Astrocyte (in vitro differentiated cells and primary cell): ENCODE data around the gene CCDC38. TPM values are rescaled to one million over a fixed set of nuclear protein-coding genes. Genes with fewer than 3 reads are reported as not detected.
"Not testable (repeated sequence)": the region's sequence is repeated elsewhere in the genome, so short reads cannot be mapped to it uniquely, and the experiment has no call there.

Source experiments
- DNase-seq: peaks from one replicate; pipeline ENCODE4 v3.0.0-alpha.2; 2010; ENCODE audit warnings: low read depth
- FAIRE-seq: peaks from 2 replicates; lab custom pipeline; 2011; peaks lifted over from hg19 to GRCh38; lab: Jason Lieb, UNC
- H2AFZ ChIP-seq: 2 replicates; pipeline ENCODE4 v1.6.0; 2012; ENCODE audit warnings: low read depth, low read length, inconsistent platforms
- H3K27ac ChIP-seq: 2 replicates; pipeline ENCODE4 v1.5.1; 2011; ENCODE audit warnings: low read depth, low read length, inconsistent platforms
- H3K27me3 ChIP-seq: 2 replicates; pipeline ENCODE4 v1.6.0; 2011; ENCODE audit warnings: low read length, inconsistent platforms; ENCODE audit not compliant: insufficient read depth
- H3K36me3 ChIP-seq: 2 replicates; pipeline ENCODE4 v1.5.1; 2011; ENCODE audit warnings: low read length, inconsistent platforms; ENCODE audit not compliant: insufficient read depth
- H3K4me1 ChIP-seq: 2 replicates; pipeline ENCODE4 v1.5.1; 2011; ENCODE audit warnings: low read length, inconsistent platforms; ENCODE audit not compliant: insufficient read depth
- H3K4me2 ChIP-seq: 2 replicates; pipeline ENCODE4 v1.6.0; 2012; ENCODE audit warnings: low read length, inconsistent platforms
- H3K4me3 ChIP-seq: 2 replicates; pipeline ENCODE4 v1.5.1; 2011; ENCODE audit warnings: low read depth, mild to moderate bottlenecking, low read length, inconsistent platforms; ENCODE audit not compliant: insufficient read depth
- H3K79me2 ChIP-seq: 2 replicates; pipeline ENCODE4 v1.6.0; 2012; ENCODE audit warnings: mild to moderate bottlenecking, low read length, inconsistent platforms; ENCODE audit not compliant: insufficient read depth
- H3K9ac ChIP-seq: 2 replicates; pipeline ENCODE4 v1.6.0; 2012; ENCODE audit warnings: mild to moderate bottlenecking, low read length, inconsistent platforms
- H3K9me3 ChIP-seq: 2 replicates; pipeline ENCODE4 v1.5.1; 2012; ENCODE audit warnings: low read depth, mild to moderate bottlenecking, low read length, inconsistent platforms; ENCODE audit not compliant: insufficient read depth
- H4K20me1 ChIP-seq: 2 replicates; pipeline ENCODE4 v1.6.0; 2012; ENCODE audit warnings: low read length, inconsistent platforms; ENCODE audit not compliant: insufficient read depth
- H3K27ac Mint-ChIP-seq: one replicate; pipeline ENCODE4 v1.8.0; 2021; ENCODE audit warnings: mild to moderate bottlenecking, mixed read lengths; ENCODE audit not compliant: unreplicated experiment
- H3K27me3 Mint-ChIP-seq: one replicate; pipeline ENCODE4 v1.8.0; 2021; ENCODE audit warnings: low read depth, mixed read lengths; ENCODE audit not compliant: unreplicated experiment
- H3K36me3 Mint-ChIP-seq: one replicate; pipeline ENCODE4 v1.8.0; 2021; ENCODE audit warnings: low read depth, mixed read lengths; ENCODE audit not compliant: unreplicated experiment
- H3K4me1 Mint-ChIP-seq: one replicate; pipeline ENCODE4 v1.8.0; 2021; ENCODE audit warnings: low read depth, mixed read lengths; ENCODE audit not compliant: unreplicated experiment
- H3K4me3 Mint-ChIP-seq: one replicate; pipeline ENCODE4 v1.8.0; 2021; ENCODE audit warnings: mild to moderate bottlenecking, moderate library complexity, mixed read lengths; ENCODE audit not compliant: unreplicated experiment
- H3K9me3 Mint-ChIP-seq: one replicate; pipeline ENCODE4 v1.8.0; 2021; ENCODE audit warnings: mild to moderate bottlenecking, mixed read lengths; ENCODE audit not compliant: unreplicated experiment
- EZH2 ChIP-seq: IDR thresholded peaks from 2 replicates; pipeline ENCODE4 v1.6.1; 2012; ENCODE audit warnings: mild to moderate bottlenecking, low read length, inconsistent platforms; ENCODE audit not compliant: insufficient read depth
- total RNA-seq: library from RNA; stranded (reverse); gene quantifications from 2 replicates; pipeline ENCODE4 v1.2.1, GENCODE V29; 2021
- TF ChIP-seq, protein P1 (sequence below): IDR thresholded peaks from 2 replicates; pipeline ENCODE4 v1.5.1; 2011; ENCODE audit warnings: low read depth, mild to moderate bottlenecking, inconsistent platforms, low read length, moderate library complexity; ENCODE audit not compliant: insufficient read depth

The CCDC38 gene
- total RNA-seq, 1 donor from 2014 or later: 0.07 TPM

DNA sequence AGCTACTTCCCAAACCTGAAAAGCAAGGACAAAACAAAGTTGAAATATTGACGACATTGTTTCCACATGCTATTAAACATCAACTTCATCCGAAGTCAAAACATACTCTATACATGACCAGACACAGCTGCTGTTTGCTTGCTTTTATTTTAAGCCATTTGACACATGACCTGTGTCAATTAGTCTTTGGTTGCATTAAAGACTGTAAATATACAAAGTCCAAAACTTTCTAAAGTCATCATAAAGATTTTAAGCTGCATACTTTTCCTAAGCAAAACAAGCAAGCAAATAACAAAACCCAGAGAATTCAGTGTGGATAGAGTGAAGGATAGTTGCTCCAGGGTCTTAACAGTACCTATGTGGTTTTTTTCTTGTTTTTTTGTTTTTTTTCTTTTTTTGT, 31.9 kb upstream of the CCDC38 start:
- TF ChIP-seq, protein P1, sequence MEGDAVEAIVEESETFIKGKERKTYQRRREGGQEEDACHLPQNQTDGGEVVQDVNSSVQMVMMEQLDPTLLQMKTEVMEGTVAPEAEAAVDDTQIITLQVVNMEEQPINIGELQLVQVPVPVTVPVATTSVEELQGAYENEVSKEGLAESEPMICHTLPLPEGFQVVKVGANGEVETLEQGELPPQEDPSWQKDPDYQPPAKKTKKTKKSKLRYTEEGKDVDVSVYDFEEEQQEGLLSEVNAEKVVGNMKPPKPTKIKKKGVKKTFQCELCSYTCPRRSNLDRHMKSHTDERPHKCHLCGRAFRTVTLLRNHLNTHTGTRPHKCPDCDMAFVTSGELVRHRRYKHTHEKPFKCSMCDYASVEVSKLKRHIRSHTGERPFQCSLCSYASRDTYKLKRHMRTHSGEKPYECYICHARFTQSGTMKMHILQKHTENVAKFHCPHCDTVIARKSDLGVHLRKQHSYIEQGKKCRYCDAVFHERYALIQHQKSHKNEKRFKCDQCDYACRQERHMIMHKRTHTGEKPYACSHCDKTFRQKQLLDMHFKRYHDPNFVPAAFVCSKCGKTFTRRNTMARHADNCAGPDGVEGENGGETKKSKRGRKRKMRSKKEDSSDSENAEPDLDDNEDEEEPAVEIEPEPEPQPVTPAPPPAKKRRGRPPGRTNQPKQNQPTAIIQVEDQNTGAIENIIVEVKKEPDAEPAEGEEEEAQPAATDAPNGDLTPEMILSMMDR: no peak
- TF ChIP-seq EZH2: no peak
- DNase-seq (no peak), FAIRE-seq (no peak)
- H3K4me1 Mint-ChIP-seq: peaks cover 7% of the 10 kb centered on the region
- H3K9ac ChIP-seq: no peak overlapping the region
- H3K4me1 ChIP-seq: no peaks in the 10 kb centered on the region
- H3K9me3 Mint-ChIP-seq: peaks cover 3% of the 10 kb centered on the region
- no peaks in the 10 kb centered on the region for H3K36me3 ChIP-seq
- no peak overlapping the region for H3K27ac Mint-ChIP-seq
- no peaks in the 10 kb centered on the region for H3K79me2 ChIP-seq
- H3K27me3 Mint-ChIP-seq: no peaks in the 10 kb centered on the region
- no peaks in the 10 kb centered on the region for H4K20me1 ChIP-seq
- peaks cover 5% of the 10 kb centered on the region for H3K27me3 ChIP-seq
- H3K27ac ChIP-seq: no peak overlapping the region
- no peak overlapping the region for H2AFZ ChIP-seq
- no peak overlapping the region for H3K4me3 ChIP-seq
- H3K36me3 Mint-ChIP-seq: peaks cover 2% of the 10 kb centered on the region
- peaks cover 2% of the 10 kb centered on the region for H3K9me3 ChIP-seq
- no peak overlapping the region for H3K4me2 ChIP-seq
- no peak overlapping the region for H3K4me3 Mint-ChIP-seq

DNA sequence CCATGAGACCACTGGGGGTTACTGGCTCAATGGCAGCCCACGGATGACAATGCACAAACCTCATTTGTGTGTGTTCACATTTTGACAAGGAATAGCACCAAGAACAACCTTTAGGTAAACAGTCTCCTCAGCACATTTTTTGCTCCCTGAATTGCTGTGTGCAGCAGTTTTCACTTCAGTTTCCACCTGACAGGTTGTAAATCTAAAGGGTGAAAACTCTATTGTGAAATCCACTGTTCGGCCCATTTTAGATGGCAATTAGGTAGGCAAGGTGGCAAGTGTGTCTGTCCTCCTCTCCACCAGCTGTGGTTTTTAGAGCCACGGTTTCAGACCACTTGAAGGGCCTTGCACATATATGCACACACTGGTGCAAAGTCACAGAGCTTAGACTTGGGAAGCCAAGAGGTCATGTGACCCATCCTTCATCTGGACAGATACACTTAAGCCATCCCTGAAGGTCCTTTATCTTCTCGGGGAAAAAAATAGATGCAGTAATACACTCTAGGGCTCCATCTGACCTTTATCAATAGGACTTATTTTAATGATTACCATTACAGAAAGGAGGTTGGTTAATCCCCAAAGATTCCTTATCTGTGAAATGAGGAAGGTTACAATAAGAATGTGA, 30.5 kb upstream of the CCDC38 start:
- H3K4me3 ChIP-seq: no peak overlapping the region
- no peak for FAIRE-seq
- no peaks in the 10 kb centered on the region for H3K79me2 ChIP-seq
- Mint-ChIP-seq H3K4me1 (peaks cover 7% of the 10 kb centered on the region), H3K36me3 (peaks cover 2% of the 10 kb centered on the region), H3K4me3 (no peak overlapping the region), H3K9me3 (peaks cover 3% of the 10 kb centered on the region), H3K27me3 (no peaks in the 10 kb centered on the region), H3K27ac (no peak overlapping the region)
- no peaks in the 10 kb centered on the region for H4K20me1 ChIP-seq
- peaks cover 2% of the 10 kb centered on the region for H3K9me3 ChIP-seq
- TF ChIP-seq, protein P1: no peak
- no peak for TF ChIP-seq EZH2
- peaks cover 5% of the 10 kb centered on the region for H3K27me3 ChIP-seq
- H3K9ac ChIP-seq: no peak overlapping the region
- H3K27ac ChIP-seq: no peak overlapping the region
- no peaks in the 10 kb centered on the region for H3K36me3 ChIP-seq
- H2AFZ ChIP-seq: no peak overlapping the region
- no peaks in the 10 kb centered on the region for H3K4me1 ChIP-seq
- no peak overlapping the region for H3K4me2 ChIP-seq
- no peak for DNase-seq

DNA sequence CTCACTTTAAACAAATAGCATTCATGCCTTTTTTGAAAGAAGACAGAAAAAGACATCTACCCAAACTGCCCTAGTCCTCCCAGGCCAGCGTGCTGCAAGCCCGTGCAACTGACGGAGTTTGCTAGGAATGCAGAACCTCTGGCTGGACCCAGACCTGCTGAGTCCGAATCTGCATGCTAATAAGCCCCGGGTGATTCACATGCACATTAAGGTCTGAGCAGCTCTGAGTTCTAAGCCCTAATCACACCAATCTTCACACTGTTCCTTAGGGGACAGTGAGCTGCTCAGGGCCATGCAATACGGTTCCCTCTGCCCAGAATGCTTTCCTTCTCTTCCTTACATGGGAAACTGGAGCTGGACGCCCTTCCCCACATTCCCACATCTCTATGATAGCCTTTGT, 28.5 kb upstream of the CCDC38 start:
- Mint-ChIP-seq H3K27me3 (no peaks in the 10 kb centered on the region), H3K4me3 (no peak overlapping the region), H3K4me1 (no peaks in the 10 kb centered on the region), H3K9me3 (no peaks in the 10 kb centered on the region), H3K36me3 (peaks cover 2% of the 10 kb centered on the region), H3K27ac (no peak overlapping the region)
- Histone ChIP-seq H3K9me3 (no peaks in the 10 kb centered on the region), H3K27ac (no peak overlapping the region), H3K79me2 (no peaks in the 10 kb centered on the region), H3K4me1 (no peaks in the 10 kb centered on the region), H3K9ac (no peak overlapping the region), H3K36me3 (no peaks in the 10 kb centered on the region), H3K4me3 (no peak overlapping the region), H2AFZ (no peak overlapping the region), H4K20me1 (no peaks in the 10 kb centered on the region), H3K4me2 (no peak overlapping the region), H3K27me3 (peaks cover 5% of the 10 kb centered on the region)
- DNase-seq (peak; percentile 22), FAIRE-seq (no peak)
- TF ChIP-seq, protein P1: no peak
- TF ChIP-seq EZH2: no peak

DNA sequence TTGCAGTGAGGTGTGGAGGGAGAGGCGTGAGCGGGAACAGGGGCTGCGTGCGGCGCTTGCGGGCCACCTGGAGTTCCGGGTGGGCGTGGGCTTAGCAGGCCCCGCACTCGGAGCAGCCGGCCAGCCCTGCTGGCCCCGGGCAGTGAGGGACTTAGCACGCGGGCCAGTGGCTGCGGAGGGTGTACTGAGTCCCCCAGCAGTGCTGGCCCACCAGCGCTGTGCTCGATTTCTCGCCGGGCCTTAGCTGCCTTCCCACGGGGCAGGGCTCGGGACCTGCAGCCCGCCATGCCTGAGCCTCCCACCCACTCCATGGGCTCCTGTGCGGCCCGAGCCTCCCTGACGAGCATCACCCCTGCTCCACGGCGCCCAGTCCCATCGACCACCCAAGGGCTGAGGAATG, 26.7 kb upstream of the CCDC38 start:
- not testable (repeated sequence) for H3K4me1 Mint-ChIP-seq, H3K36me3 Mint-ChIP-seq

More for the DNA sequence above, 26.7 kb upstream of the CCDC38 start:
- not testable (repeated sequence) for H3K27me3 ChIP-seq, H3K4me3 Mint-ChIP-seq, H2AFZ ChIP-seq, FAIRE-seq, H3K27ac ChIP-seq, H3K9ac ChIP-seq, H3K4me2 ChIP-seq, H4K20me1 ChIP-seq, H3K9me3 Mint-ChIP-seq, H3K9me3 ChIP-seq, H3K27me3 Mint-ChIP-seq, DNase-seq, H3K4me3 ChIP-seq, H3K36me3 ChIP-seq, H3K27ac Mint-ChIP-seq, H3K79me2 ChIP-seq, H3K4me1 ChIP-seq
